ENCODE data around the gene GAB1. TPM values are rescaled to one million over a fixed set of nuclear protein-coding genes. Genes with fewer than 3 reads are reported as not detected.

GAB1 gene
- total and polyA plus RNA-seq, 2 of the 13 experiments (the other 11 are each of a cell fraction or from before 2014, with no cell fraction given) = 8.7 to 14.7 TPM

DNA sequence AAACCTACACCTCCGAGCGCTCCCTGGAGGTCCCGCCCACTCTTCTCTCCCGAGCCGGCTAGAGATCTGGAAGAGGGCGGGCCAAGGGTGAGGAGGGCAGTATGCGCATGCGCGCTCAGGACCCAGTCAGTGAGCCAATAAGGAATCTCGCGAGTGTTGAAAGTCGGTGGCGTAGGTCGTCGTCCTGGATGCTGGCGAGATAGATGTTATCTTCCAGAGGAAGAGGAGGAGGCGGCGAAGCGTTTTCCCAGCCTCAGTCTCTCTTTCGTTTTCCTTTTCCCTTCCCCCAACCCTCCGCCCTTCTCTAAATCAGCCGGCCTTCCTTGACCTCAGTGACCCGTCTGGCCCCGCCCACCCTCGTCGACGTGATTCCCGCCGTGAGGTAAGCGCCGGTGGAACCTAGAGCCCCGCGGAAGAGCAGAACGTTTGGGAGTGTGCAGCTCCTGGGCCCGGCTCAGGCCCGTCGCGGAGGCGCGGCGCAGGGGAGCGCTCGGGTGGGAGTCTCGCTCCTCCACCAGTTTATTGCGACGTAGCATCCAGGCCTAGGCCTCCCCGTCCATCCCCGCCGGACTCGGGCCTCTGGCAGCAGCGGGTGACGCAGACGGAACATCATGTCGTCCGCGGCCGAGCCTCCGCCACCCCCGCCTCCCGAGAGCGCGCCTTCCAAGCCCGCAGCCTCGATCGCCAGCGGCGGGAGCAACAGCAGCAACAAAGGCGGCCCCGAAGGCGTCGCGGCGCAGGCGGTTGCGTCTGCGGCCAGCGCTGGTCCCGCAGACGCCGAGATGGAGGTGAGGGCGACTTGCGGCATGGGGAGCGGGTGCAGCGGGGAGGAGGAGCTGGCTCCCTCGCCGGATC is 176.9 kb downstream of the GAB1 start, which contains the start of gene SMARCA5 (continued):
- TF ChIP-seq NRL (CRISPR knock-in tag; IDR thresholded peaks at IDR 0.05; ENCODE audit: borderline replicate concordance) = peak; percentile 79
- TF ChIP-seq, protein P1, sequence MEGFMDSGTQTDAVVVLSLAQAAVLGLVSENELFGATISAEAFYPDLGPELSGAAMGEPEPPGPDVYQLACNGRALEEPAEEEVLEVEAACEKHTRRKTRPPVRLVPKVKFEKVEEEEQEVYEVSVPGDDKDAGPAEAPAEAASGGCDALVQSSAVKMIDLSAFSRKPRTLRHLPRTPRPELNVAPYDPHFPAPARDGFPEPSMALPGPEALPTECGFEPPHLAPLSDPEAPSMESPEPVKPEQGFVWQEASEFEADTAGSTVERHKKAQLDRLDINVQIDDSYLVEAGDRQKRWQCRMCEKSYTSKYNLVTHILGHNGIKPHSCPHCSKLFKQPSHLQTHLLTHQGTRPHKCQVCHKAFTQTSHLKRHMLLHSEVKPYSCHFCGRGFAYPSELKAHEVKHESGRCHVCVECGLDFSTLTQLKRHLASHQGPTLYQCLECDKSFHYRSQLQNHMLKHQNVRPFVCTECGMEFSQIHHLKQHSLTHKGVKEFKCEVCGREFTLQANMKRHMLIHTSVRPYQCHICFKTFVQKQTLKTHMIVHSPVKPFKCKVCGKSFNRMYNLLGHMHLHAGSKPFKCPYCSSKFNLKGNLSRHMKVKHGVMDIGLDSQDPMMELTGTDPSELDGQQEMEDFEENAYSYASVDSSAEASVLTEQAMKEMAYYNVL (CRISPR knock-in tag; IDR thresholded peaks at IDR 0.05; ENCODE audit: borderline replicate concordance) = no peak; the same call in 1 of the 2 replicates
- TF ChIP-seq ZNF672 (CRISPR knock-in tag; IDR thresholded peaks at IDR 0.05) = no peak
- no peak for TF ChIP-seq RBM22 (optimal IDR thresholded peaks at IDR 0.05; ENCODE audit: low read length)
- TF ChIP-seq, protein P2, sequence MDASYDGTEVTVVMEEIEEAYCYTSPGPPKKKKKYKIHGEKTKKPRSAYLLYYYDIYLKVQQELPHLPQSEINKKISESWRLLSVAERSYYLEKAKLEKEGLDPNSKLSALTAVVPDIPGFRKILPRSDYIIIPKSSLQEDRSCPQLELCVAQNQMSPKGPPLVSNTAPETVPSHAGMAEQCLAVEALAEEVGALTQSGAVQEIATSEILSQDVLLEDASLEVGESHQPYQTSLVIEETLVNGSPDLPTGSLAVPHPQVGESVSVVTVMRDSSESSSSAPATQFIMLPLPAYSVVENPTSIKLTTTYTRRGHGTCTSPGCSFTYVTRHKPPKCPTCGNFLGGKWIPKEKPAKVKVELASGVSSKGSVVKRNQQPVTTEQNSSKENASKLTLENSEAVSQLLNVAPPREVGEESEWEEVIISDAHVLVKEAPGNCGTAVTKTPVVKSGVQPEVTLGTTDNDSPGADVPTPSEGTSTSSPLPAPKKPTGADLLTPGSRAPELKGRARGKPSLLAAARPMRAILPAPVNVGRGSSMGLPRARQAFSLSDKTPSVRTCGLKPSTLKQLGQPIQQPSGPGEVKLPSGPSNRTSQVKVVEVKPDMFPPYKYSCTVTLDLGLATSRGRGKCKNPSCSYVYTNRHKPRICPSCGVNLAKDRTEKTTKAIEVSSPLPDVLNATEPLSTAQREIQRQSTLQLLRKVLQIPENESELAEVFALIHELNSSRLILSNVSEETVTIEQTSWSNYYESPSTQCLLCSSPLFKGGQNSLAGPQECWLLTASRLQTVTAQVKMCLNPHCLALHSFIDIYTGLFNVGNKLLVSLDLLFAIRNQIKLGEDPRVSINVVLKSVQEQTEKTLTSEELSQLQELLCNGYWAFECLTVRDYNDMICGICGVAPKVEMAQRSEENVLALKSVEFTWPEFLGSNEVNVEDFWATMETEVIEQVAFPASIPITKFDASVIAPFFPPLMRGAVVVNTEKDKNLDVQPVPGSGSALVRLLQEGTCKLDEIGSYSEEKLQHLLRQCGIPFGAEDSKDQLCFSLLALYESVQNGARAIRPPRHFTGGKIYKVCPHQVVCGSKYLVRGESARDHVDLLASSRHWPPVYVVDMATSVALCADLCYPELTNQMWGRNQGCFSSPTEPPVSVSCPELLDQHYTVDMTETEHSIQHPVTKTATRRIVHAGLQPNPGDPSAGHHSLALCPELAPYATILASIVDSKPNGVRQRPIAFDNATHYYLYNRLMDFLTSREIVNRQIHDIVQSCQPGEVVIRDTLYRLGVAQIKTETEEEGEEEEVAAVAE (CRISPR knock-in tag; IDR thresholded peaks at IDR 0.05; ENCODE audit: borderline replicate concordance) = no peak
- no peak; the same call in 1 of the 2 replicates for TF ChIP-seq AHR (CRISPR knock-in tag; IDR thresholded peaks at IDR 0.05)
- TF ChIP-seq ARNTL (CRISPR knock-in tag; IDR thresholded peaks at IDR 0.05) = peak; percentile 34; the same call in 1 of the 2 replicates
- peak; percentile 17; the same call in 1 of the 2 replicates for TF ChIP-seq ZNF337 (CRISPR knock-in tag; IDR thresholded peaks at IDR 0.05; ENCODE audit: borderline replicate concordance, low read depth)
- TF ChIP-seq KLF12 (CRISPR knock-in tag; IDR thresholded peaks at IDR 0.05; ENCODE audit: borderline replicate concordance) = peak; percentile 31
- no peak; the same call in 1 of the 2 replicates for TF ChIP-seq ZFP90 (CRISPR knock-in tag; IDR thresholded peaks at IDR 0.05; ENCODE audit: borderline replicate concordance)
- TF ChIP-seq, protein P3, sequence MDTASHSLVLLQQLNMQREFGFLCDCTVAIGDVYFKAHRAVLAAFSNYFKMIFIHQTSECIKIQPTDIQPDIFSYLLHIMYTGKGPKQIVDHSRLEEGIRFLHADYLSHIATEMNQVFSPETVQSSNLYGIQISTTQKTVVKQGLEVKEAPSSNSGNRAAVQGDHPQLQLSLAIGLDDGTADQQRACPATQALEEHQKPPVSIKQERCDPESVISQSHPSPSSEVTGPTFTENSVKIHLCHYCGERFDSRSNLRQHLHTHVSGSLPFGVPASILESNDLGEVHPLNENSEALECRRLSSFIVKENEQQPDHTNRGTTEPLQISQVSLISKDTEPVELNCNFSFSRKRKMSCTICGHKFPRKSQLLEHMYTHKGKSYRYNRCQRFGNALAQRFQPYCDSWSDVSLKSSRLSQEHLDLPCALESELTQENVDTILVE (CRISPR knock-in tag; IDR thresholded peaks at IDR 0.05) = no peak; the same call in 1 of the 2 replicates
- no peak for TF ChIP-seq KDM6A (CRISPR knock-in tag; IDR thresholded peaks at IDR 0.05; ENCODE audit: low read depth)
- TF ChIP-seq, protein P4, sequence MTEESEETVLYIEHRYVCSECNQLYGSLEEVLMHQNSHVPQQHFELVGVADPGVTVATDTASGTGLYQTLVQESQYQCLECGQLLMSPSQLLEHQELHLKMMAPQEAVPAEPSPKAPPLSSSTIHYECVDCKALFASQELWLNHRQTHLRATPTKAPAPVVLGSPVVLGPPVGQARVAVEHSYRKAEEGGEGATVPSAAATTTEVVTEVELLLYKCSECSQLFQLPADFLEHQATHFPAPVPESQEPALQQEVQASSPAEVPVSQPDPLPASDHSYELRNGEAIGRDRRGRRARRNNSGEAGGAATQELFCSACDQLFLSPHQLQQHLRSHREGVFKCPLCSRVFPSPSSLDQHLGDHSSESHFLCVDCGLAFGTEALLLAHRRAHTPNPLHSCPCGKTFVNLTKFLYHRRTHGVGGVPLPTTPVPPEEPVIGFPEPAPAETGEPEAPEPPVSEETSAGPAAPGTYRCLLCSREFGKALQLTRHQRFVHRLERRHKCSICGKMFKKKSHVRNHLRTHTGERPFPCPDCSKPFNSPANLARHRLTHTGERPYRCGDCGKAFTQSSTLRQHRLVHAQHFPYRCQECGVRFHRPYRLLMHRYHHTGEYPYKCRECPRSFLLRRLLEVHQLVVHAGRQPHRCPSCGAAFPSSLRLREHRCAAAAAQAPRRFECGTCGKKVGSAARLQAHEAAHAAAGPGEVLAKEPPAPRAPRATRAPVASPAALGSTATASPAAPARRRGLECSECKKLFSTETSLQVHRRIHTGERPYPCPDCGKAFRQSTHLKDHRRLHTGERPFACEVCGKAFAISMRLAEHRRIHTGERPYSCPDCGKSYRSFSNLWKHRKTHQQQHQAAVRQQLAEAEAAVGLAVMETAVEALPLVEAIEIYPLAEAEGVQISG (CRISPR knock-in tag; IDR thresholded peaks at IDR 0.05) = peak; percentile 27
- TF ChIP-seq REPIN1 (CRISPR knock-in tag; IDR thresholded peaks at IDR 0.05; ENCODE audit: borderline replicate concordance, low read depth) = no peak
- TF ChIP-seq HNRNPL (IDR thresholded peaks at IDR 0.05; ENCODE audit: low read depth, low read length) = 0 out of 2 replicates have a peak, but pooled peaks have one; percentile 34
- peak; percentile 58; the same call in 1 of the 2 replicates for TF ChIP-seq ZNF292 (CRISPR knock-in tag; IDR thresholded peaks at IDR 0.05; ENCODE audit: borderline replicate concordance, low read depth)
- TF ChIP-seq GATAD1 (CRISPR knock-in tag; IDR thresholded peaks at IDR 0.05) = peak; percentile 63
- TF ChIP-seq FOXJ3 (CRISPR knock-in tag; IDR thresholded peaks at IDR 0.05; ENCODE audit: borderline replicate concordance) = no peak
